Lower leg skin (tissue), 3 donors: ENCODE results near the gene EXOSC10.

Experiments
- POLR2A ChIP-seq, 2 donors: fragments of 450-650 bp; IDR thresholded peaks; one replicate each; pipeline ENCODE4 v1.6.1; 2016 to 2017; ENCODE audit warnings: antibody characterized with exemption in 2 of 2, mild to moderate bottlenecking in 1 of 2, moderate library complexity in 1 of 2
- TF ChIP-seq, protein P1 (sequence below), 3 donors: fragments of 450-650 bp; IDR thresholded peaks; one replicate each; pipeline ENCODE4 v1.5.1; 2016; ENCODE audit warnings: antibody characterized with exemption in 3 of 3, mild to moderate bottlenecking in 3 of 3, moderate library complexity in 2 of 3

DNA sequence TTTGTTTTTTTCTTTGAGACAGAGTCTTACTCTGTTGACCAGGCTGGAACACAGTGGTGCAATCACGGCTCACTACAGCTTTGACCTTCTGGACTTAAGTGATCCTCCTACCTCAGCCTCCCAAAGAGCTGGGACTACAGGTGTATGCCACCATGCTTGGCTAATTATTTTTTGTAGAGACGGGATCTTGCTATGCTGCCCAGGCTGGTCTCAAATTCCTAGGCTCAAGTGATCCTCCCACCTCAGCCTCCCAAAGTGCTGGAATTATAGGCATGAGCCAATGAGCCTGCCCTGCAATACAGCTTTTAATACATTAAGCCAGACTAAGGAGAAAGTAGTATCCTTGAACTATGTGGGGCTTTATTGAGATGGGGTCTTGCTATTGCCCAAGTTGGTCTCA lies 16.6 kb upstream of the EXOSC10 start:
- no peak for TF ChIP-seq POLR2A (IDR thresholded peaks at IDR 0.05)
- TF ChIP-seq, protein P1, sequence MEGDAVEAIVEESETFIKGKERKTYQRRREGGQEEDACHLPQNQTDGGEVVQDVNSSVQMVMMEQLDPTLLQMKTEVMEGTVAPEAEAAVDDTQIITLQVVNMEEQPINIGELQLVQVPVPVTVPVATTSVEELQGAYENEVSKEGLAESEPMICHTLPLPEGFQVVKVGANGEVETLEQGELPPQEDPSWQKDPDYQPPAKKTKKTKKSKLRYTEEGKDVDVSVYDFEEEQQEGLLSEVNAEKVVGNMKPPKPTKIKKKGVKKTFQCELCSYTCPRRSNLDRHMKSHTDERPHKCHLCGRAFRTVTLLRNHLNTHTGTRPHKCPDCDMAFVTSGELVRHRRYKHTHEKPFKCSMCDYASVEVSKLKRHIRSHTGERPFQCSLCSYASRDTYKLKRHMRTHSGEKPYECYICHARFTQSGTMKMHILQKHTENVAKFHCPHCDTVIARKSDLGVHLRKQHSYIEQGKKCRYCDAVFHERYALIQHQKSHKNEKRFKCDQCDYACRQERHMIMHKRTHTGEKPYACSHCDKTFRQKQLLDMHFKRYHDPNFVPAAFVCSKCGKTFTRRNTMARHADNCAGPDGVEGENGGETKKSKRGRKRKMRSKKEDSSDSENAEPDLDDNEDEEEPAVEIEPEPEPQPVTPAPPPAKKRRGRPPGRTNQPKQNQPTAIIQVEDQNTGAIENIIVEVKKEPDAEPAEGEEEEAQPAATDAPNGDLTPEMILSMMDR (IDR thresholded peaks at IDR 0.05), result no peak
